ENCODE measurements around the gene C6orf120. TPM values are rescaled to one million over a fixed set of nuclear protein-coding genes. Genes with fewer than 3 reads are reported as not detected.
A peak's percentile ranks its signal among the peaks of the same experiment; 100 is the strongest.

The C6orf120 gene
- polyA plus RNA-seq, 3 donors = 8.3 to 31.4 (median 28.5) TPM

DNA sequence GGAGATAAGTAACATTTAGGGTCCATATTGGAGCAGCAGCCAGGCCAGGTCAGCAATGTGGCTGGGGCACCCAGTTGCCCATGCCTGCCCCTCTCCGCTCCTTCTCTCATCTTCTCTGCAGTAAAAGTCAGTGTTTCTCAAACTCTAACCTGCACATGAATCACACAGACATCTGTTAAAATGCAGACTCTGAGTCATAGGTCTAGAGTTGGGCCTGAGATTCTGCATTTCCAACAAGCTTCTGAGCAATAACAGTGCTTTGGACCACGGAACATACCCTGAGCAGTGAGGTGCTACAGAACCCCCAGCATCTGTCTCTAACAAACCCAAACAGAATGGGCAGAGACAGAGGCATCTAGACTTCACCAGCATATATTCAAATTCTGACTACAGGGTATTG is 12.3 kb downstream of the C6orf120 start:
- 88% methylated on average over 2 of the region's 2 CpGs for WGBS (ENCODE audit: insufficient coverage)
- Histone ChIP-seq H3K4me3 (replicated peaks in 1 of 3; ENCODE audit: low read depth in 2 of 3, low read length in 3 of 3) (no peak overlapping the region), H3K9ac (ENCODE audit: insufficient read depth, low read length, poor library complexity, severe bottlenecking) (no peak overlapping the region), H3K27ac (ENCODE audit: low read depth in 1 of 2, low read length in 2 of 2) (no peak overlapping the region), H3K79me2 (ENCODE audit: insufficient read depth, low read length) (peaks cover 18% of the 10 kb centered on the region), H3K27me3 (ENCODE audit: control insufficient read depth in 2 of 2, insufficient read depth in 2 of 2, low read length in 2 of 2) (no peaks in the 10 kb centered on the region), H4K20me1 (ENCODE audit: insufficient read depth, low read length) (no peaks in the 10 kb centered on the region), H2AFZ (ENCODE audit: insufficient read depth, low read depth, low read length, poor library complexity, severe bottlenecking) (no peak overlapping the region), H3K4me1 (ENCODE audit: control insufficient read depth in 1 of 2, insufficient read depth in 2 of 2, low read length in 2 of 2) (no peaks in the 10 kb centered on the region), H3K9me3 (replicated peaks in 1 of 2; ENCODE audit: control insufficient read depth in 1 of 2, insufficient read depth in 1 of 2, low read length in 2 of 2) (no peaks in the 10 kb centered on the region), H3K4me2 (replicated peaks; ENCODE audit: extremely low read depth, low read length, poor library complexity, severe bottlenecking) (no peak overlapping the region), H3K36me3 (replicated peaks in 1 of 2; ENCODE audit: control insufficient read depth in 1 of 2, insufficient read depth in 2 of 2, low read length in 2 of 2) (peaks cover 31 to 71% of the 10 kb centered on the region in 2 donors)
- Mint-ChIP-seq H3K27me3 (ENCODE audit: low read depth in 3 of 3) (peaks cover 0 to 3% (median 0%) of the 10 kb centered on the region in 3 donors), H3K4me1 (peaks cover under 1% of the 10 kb centered on the region), H3K27ac (peak overlapping the region in 1 of 7 donors; percentile 32), H3K9me3 (peaks cover 0 to 2% (median 0%) of the 10 kb centered on the region in 7 donors), H3K4me3 (no peak overlapping the region), H3K36me3 (peaks cover 61 to 65% of the 10 kb centered on the region in 2 donors)
- intact Hi-C loops (cut with micrococcal nuclease) = no loop called here
- DNase-seq = no peak
- no peak for TF ChIP-seq CTCF (IDR thresholded peaks at IDR 0.05)

DNA sequence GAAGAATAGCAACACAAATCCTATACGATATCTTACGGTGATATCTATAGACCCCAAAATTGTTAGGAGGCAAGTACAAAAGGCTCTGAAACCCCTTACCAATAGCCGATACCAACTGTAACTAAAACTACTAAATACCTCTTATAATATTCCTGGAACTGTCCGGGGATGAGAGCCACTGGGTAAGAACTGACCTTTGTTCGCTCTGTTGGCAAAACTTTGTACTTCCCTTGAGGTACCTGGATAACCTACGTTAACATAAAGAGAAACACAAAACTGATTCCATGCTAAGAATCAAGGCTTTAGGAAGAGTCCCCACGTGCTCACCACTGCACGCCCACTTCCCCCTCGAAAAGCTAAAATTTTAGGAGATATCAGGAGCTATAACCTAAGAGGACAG is 12.7 kb downstream of the C6orf120 start:
- no peak overlapping the region for H3K27ac Mint-ChIP-seq

More for the DNA sequence above, 12.7 kb downstream of the C6orf120 start:
- H3K4me3 Mint-ChIP-seq = no peak overlapping the region
- no peak overlapping the region for H3K4me3 ChIP-seq (replicated peaks in 1 of 3; ENCODE audit: low read depth in 2 of 3, low read length in 3 of 3)
- H2AFZ ChIP-seq (ENCODE audit: insufficient read depth, low read depth, low read length, poor library complexity, severe bottlenecking) = no peak overlapping the region
- TF ChIP-seq CTCF (IDR thresholded peaks at IDR 0.05) = no peak
- H3K27ac ChIP-seq (ENCODE audit: low read depth in 1 of 2, low read length in 2 of 2) = no peak overlapping the region
- peaks cover 0 to 3% (median 0%) of the 10 kb centered on the region in 3 donors for H3K27me3 Mint-ChIP-seq (ENCODE audit: low read depth in 3 of 3)
- 98% methylated on average over 6 of the region's 9 CpGs for WGBS (ENCODE audit: insufficient coverage)
- H3K9me3 ChIP-seq (replicated peaks in 1 of 2; ENCODE audit: control insufficient read depth in 1 of 2, insufficient read depth in 1 of 2, low read length in 2 of 2) = no peaks in the 10 kb centered on the region
- no peak overlapping the region for H3K4me2 ChIP-seq (replicated peaks; ENCODE audit: extremely low read depth, low read length, poor library complexity, severe bottlenecking)
- H3K9me3 Mint-ChIP-seq = peaks cover 0 to 2% (median 0%) of the 10 kb centered on the region in 7 donors
- peaks cover 61 to 65% of the 10 kb centered on the region in 2 donors for H3K36me3 Mint-ChIP-seq
- H3K4me1 ChIP-seq (ENCODE audit: control insufficient read depth in 1 of 2, insufficient read depth in 2 of 2, low read length in 2 of 2) = no peaks in the 10 kb centered on the region
- H3K9ac ChIP-seq (ENCODE audit: insufficient read depth, low read length, poor library complexity, severe bottlenecking) = no peak overlapping the region
- intact Hi-C loops (cut with micrococcal nuclease) = no loop called here
- no peaks in the 10 kb centered on the region for H4K20me1 ChIP-seq (ENCODE audit: insufficient read depth, low read length)
- H3K36me3 ChIP-seq (replicated peaks in 1 of 2; ENCODE audit: control insufficient read depth in 1 of 2, insufficient read depth in 2 of 2, low read length in 2 of 2) = peaks cover 31 to 67% of the 10 kb centered on the region in 2 donors
- H3K27me3 ChIP-seq (ENCODE audit: control insufficient read depth in 2 of 2, insufficient read depth in 2 of 2, low read length in 2 of 2) = no peaks in the 10 kb centered on the region
- peaks cover 3% of the 10 kb centered on the region for H3K4me1 Mint-ChIP-seq
- peaks cover 22% of the 10 kb centered on the region for H3K79me2 ChIP-seq (ENCODE audit: insufficient read depth, low read length)
- no peak for DNase-seq

Data from CD14-positive monocyte (primary cell).